H1 (cell line): Measurements from ENCODE around the gene P3H3. TPM values are rescaled to one million over a fixed set of nuclear protein-coding genes. Genes with fewer than 3 reads are reported as not detected.
A peak's percentile ranks its signal among the peaks of the same experiment; 100 is the strongest.

Experiments used
- CTCF ChIA-PET: fragments of 300-600 bp; sonication (Branson Sonifier 250); formaldehyde crosslinking; loops from one replicate; lab custom pipeline; 2021; ENCODE audit not compliant: partially characterized antibody; lab: Charles Lee
- POLR2A ChIA-PET: fragments of 300-600 bp; sonication (Branson Sonifier 250); formaldehyde crosslinking; loops from one replicate; lab custom pipeline; 2021; ENCODE audit warnings: inconsistent platforms; ENCODE audit not compliant: partially characterized antibody; lab: Charles Lee
- DNase-seq, 2 experiments: peaks; one replicate each; pipeline versions ENCODE4 v3.0.0 to v3.0.0-alpha.2; 2010 to 2022; ENCODE audit warnings: low spot score in 2 of 2, low read depth in 1 of 2, mixed read lengths in 1 of 2
- FAIRE-seq: peaks from 2 replicates; lab custom pipeline; 2011; peaks lifted over from hg19 to GRCh38; lab: Jason Lieb, UNC
- H2AFZ ChIP-seq: 2 replicates; pipeline ENCODE4 v1.8.1; 2012; ENCODE audit warnings: low read length, inconsistent platforms
- H2AK5ac ChIP-seq: 2 replicates; pipeline ENCODE4 v1.6.1; 2013; ENCODE audit warnings: low read depth, low read length
- H2BK120ac ChIP-seq: replicated peaks from 2 replicates; pipeline ENCODE3; 2013; ENCODE audit warnings: low read depth, low read length, inconsistent platforms
- H2BK12ac ChIP-seq: 2 replicates; pipeline ENCODE4 v1.6.1; 2013; ENCODE audit warnings: low read depth, low read length
- H2BK15ac ChIP-seq: 2 replicates; pipeline ENCODE4 v1.6.1; 2013; ENCODE audit warnings: low read length
- H2BK20ac ChIP-seq: 2 replicates; pipeline ENCODE4 v1.6.1; 2013; ENCODE audit warnings: low read length
- H2BK5ac ChIP-seq: 2 replicates; pipeline ENCODE4 v1.6.1; 2013; ENCODE audit warnings: low read depth, low read length
- H3K14ac ChIP-seq: 2 replicates; pipeline ENCODE4 v1.6.1; 2013; ENCODE audit warnings: inconsistent platforms; ENCODE audit not compliant: insufficient read length
- H3K18ac ChIP-seq: 2 replicates; pipeline ENCODE4 v1.6.1; 2013; ENCODE audit warnings: low read length; ENCODE audit errors: extremely low read depth
- H3K23ac ChIP-seq: 2 replicates; pipeline ENCODE4 v1.6.1; 2013; ENCODE audit warnings: inconsistent platforms; ENCODE audit not compliant: insufficient read length
- H3K23me2 ChIP-seq: 2 replicates; pipeline ENCODE4 v1.6.1; 2013; ENCODE audit warnings: low read depth, low read length
- H3K27ac ChIP-seq: 2 replicates; pipeline ENCODE4 v1.6.1; 2011; ENCODE audit warnings: low read depth, low read length, inconsistent platforms
- H3K27me3 ChIP-seq, 4 experiments: replicated peaks in 1 of 4; 1 replicate in 1 of 4; 2 replicates in 3 of 4; pipeline versions ENCODE4 v1.6.1 to v1.8.1; 2011 to 2013; ENCODE audit warnings: low read length in 3 of 4, mild to moderate bottlenecking in 3 of 4, inconsistent platforms in 2 of 4, mixed read lengths in 2 of 4, moderate library complexity in 1 of 4; ENCODE audit not compliant: control insufficient read depth in 3 of 4, insufficient read depth in 3 of 4; ENCODE audit errors: extremely low read depth in 1 of 4
- H3K36me3 ChIP-seq, 4 experiments: 2 replicates each; pipeline versions ENCODE4 v1.6.1 to v1.8.1; 2011 to 2013; ENCODE audit warnings: mild to moderate bottlenecking in 4 of 4, low read length in 3 of 4, moderate library complexity in 2 of 4, control low read depth in 1 of 4, inconsistent platforms in 1 of 4; ENCODE audit not compliant: insufficient read depth in 4 of 4, control insufficient read depth in 2 of 4
- H3K4ac ChIP-seq: replicated peaks from 2 replicates; pipeline ENCODE3; 2013; ENCODE audit warnings: low read length, low read depth, mixed read lengths, inconsistent platforms; ENCODE audit not compliant: insufficient read length
- H3K4me1 ChIP-seq, 4 experiments: replicated peaks in 1 of 4; 1 replicate in 1 of 4; 2 replicates in 3 of 4; pipeline versions ENCODE4 v1.6.1 to v1.8.1; 2011 to 2013; ENCODE audit warnings: low read length in 3 of 4, inconsistent platforms in 2 of 4, mixed read lengths in 1 of 4; ENCODE audit not compliant: insufficient read depth in 4 of 4, control insufficient read depth in 3 of 4
- H3K4me2 ChIP-seq, 2 experiments: 2 replicates each; pipeline versions ENCODE4 v1.6.1 to v1.8.1; 2011 to 2013; ENCODE audit warnings: low read depth in 2 of 2, low read length in 2 of 2, control low read depth in 1 of 2, inconsistent platforms in 1 of 2, mild to moderate bottlenecking in 1 of 2; ENCODE audit not compliant: insufficient read depth in 1 of 2
- H3K4me3 ChIP-seq, 4 experiments: fragments of 200-600, 300-600 bp in 1 of 4; sonication (generic), shearing (Covaris generic), sonication (Bioruptor Twin) in 1 of 4; 2 replicates each; pipeline versions ENCODE4 v1.5.1 to v1.8.1; 2011 to 2016; ENCODE audit warnings: low read length in 4 of 4, low read depth in 3 of 4, control low read depth in 2 of 4, inconsistent platforms in 2 of 4, mild to moderate bottlenecking in 2 of 4, mixed read lengths in 1 of 4, moderate library complexity in 1 of 4; ENCODE audit not compliant: insufficient read depth in 2 of 4; ENCODE audit errors: extremely low read depth in 1 of 4
- H3K56ac ChIP-seq: replicated peaks from 2 replicates; pipeline ENCODE3; 2013; ENCODE audit warnings: low read depth, mild to moderate bottlenecking, mixed read lengths, low read length, inconsistent platforms; ENCODE audit not compliant: insufficient read length
- H3K79me1 ChIP-seq: 2 replicates; pipeline ENCODE4 v1.6.1; 2013; ENCODE audit warnings: low read depth, low read length, control low read depth
- H3K79me2 ChIP-seq, 2 experiments: 2 replicates each; pipeline versions ENCODE4 v1.6.1 to v1.8.1; 2012 to 2013; ENCODE audit warnings: low read length in 2 of 2, mild to moderate bottlenecking in 2 of 2, inconsistent platforms in 1 of 2; ENCODE audit not compliant: insufficient read depth in 2 of 2, control insufficient read depth in 1 of 2
- H3K9ac ChIP-seq, 4 experiments: replicated peaks in 1 of 4; 1 replicate in 1 of 4; 2 replicates in 3 of 4; pipeline versions ENCODE4 v1.6.1 to v1.8.1; 2011 to 2013; ENCODE audit warnings: low read depth in 3 of 4, low read length in 3 of 4, control low read depth in 2 of 4, mild to moderate bottlenecking in 2 of 4, moderate library complexity in 2 of 4, inconsistent platforms in 1 of 4; ENCODE audit errors: extremely low read depth in 1 of 4
- H3K9me3 ChIP-seq, 2 experiments: 2 replicates each; pipeline versions ENCODE4 v1.6.1 to v1.8.1; 2012 to 2013; ENCODE audit warnings: mild to moderate bottlenecking in 2 of 2, moderate library complexity in 2 of 2, control low read depth in 1 of 2, inconsistent platforms in 1 of 2, low read depth in 1 of 2, low read length in 1 of 2, mixed read lengths in 1 of 2; ENCODE audit not compliant: insufficient read depth in 2 of 2
- H4K20me1 ChIP-seq, 2 experiments: replicated peaks in 1 of 2; 2 replicates each; pipeline versions ENCODE3 to v1.8.1; 2011 to 2013; ENCODE audit warnings: inconsistent platforms in 2 of 2, low read length in 2 of 2, mild to moderate bottlenecking in 1 of 2; ENCODE audit not compliant: insufficient read depth in 2 of 2, control insufficient read depth in 1 of 2
- H4K5ac ChIP-seq: 2 replicates; pipeline ENCODE4 v1.6.1; 2013; ENCODE audit warnings: low read length, low read depth, mixed read lengths, inconsistent platforms; ENCODE audit not compliant: insufficient read length
- H4K8ac ChIP-seq: 2 replicates; pipeline ENCODE4 v1.8.0; 2013; ENCODE audit warnings: mild to moderate bottlenecking, moderate library complexity, low read length, inconsistent platforms; ENCODE audit not compliant: insufficient read depth; ENCODE audit errors: extremely low read depth
- H4K91ac ChIP-seq: replicated peaks from 2 replicates; pipeline ENCODE3; 2013; ENCODE audit warnings: low read length, mixed read lengths, inconsistent platforms; ENCODE audit not compliant: insufficient read length
- ASH2L ChIP-seq: fragments of 200-600, 300-600 bp; sonication (generic); IDR thresholded peaks from one replicate; pipeline ENCODE4 v1.7.1; 2017; ENCODE audit warnings: low read length
- BACH1 ChIP-seq: IDR thresholded peaks from 2 replicates; pipeline ENCODE4 v1.6.1; 2012; ENCODE audit warnings: low read length, improper control_type of control experiment
- CBX5 ChIP-seq: fragments of 300-800, 300-1000 bp; sonication (generic); IDR thresholded peaks from 2 replicates; pipeline ENCODE4 v1.7.1; 2016; ENCODE audit warnings: antibody characterized with exemption, low read length, low read depth
- CBX8 ChIP-seq: fragments of 300-800, 300-1000 bp; sonication (generic); IDR thresholded peaks from 2 replicates; pipeline ENCODE4 v1.7.1; 2016; ENCODE audit warnings: low read depth, low read length, borderline replicate concordance
- CHD1 ChIP-seq: IDR thresholded peaks from 2 replicates; pipeline ENCODE4 v1.6.1; 2012; ENCODE audit warnings: low read depth, low read length, improper control_type of control experiment
- NANOG ChIP-seq: IDR thresholded peaks from 2 replicates; pipeline ENCODE4 v1.6.1; 2011; ENCODE audit warnings: low read length, low read depth, mild to moderate bottlenecking, inconsistent platforms; ENCODE audit not compliant: insufficient read depth, poor library complexity, severe bottlenecking
- NRF1 ChIP-seq: IDR thresholded peaks from 2 replicates; pipeline ENCODE4 v1.6.1; 2011; ENCODE audit warnings: mild to moderate bottlenecking, low read depth, low read length, improper control_type of control experiment
- POLR2AphosphoS5 ChIP-seq: IDR thresholded peaks from 2 replicates; pipeline ENCODE4 v1.6.1; 2011; ENCODE audit warnings: low read depth, low read length
- RFX5 ChIP-seq: IDR thresholded peaks from 2 replicates; pipeline ENCODE4 v1.6.1; 2011; ENCODE audit warnings: low read depth, low read length, improper control_type of control experiment, borderline replicate concordance
- SP4 ChIP-seq: IDR thresholded peaks from 2 replicates; pipeline ENCODE4 v1.6.1; 2012; ENCODE audit warnings: low read length, inconsistent platforms
- SRF ChIP-seq: IDR thresholded peaks from 2 replicates; pipeline ENCODE4 v1.6.1; 2011; ENCODE audit warnings: mild to moderate bottlenecking, low read depth, low read length, moderate library complexity
- SUZ12 ChIP-seq: fragments of 200-600 bp; sonication (generic); IDR thresholded peaks from 2 replicates; pipeline ENCODE4 v1.6.1; 2012; ENCODE audit warnings: mild to moderate bottlenecking, inconsistent platforms, low read length, moderate library complexity, mixed read lengths
- WGBS, 2 experiments: shearing (Covaris generic) in 1 of 2; methylation state at CpG; one replicate each; pipeline versions ENCODE4 v1.1.6 to v1.1.7; 2013 to 2015; ENCODE audit warnings: low lambda C conversion rate in 2 of 2, mixed read lengths in 2 of 2, inconsistent platforms in 1 of 2, low coverage in 1 of 2, missing lambda C conversion rate in 1 of 2; ENCODE audit not compliant: insufficient replicate concordance in 2 of 2, insufficient coverage in 1 of 2, insufficient read length in 1 of 2; ENCODE audit errors: extremely low coverage in 1 of 2, missing lambda C conversion rate in 1 of 2; 5-methylcytosine and 5-hydroxymethylcytosine counted together
- polyA plus RNA-seq, 7 experiments: library from polyadenylated mRNA; depleted of rRNA in 3 of 7; stranded (reverse) in 5 of 7; unstranded in 2 of 7; fragments of >200 nt in 5 of 7; fragments of 200-250 nt in 2 of 7; gene quantifications; 1 replicate in 5 of 7; 2 replicates in 1 of 7; 4 replicates in 1 of 7; pipeline versions ENCODE4 v1.2.1 to v1.2.3, GENCODE V29; 2011 to 2013; ENCODE audit warnings: missing spikeins in 2 of 7, mixed read lengths in 2 of 7
- total RNA-seq: library from RNA; stranded (reverse); fragmentation: NEBNext Ultra II Directional; extraction: Animal tissue kit (Norgen Biotek cat#: 25700); gene quantifications from 2 replicates; pipeline ENCODE4 v1.2.1, GENCODE V29; 2021
- TF ChIP-seq, protein P1 (sequence below): IDR thresholded peaks from 2 replicates; pipeline ENCODE4 v1.6.1; 2012; ENCODE audit warnings: inconsistent platforms

P3H3 gene
- total and polyA plus RNA-seq, 2 of the 8 experiments (the other 6 are each of a cell fraction or from before 2014, with no cell fraction given) = 22.9 to 43.5 TPM

DNA sequence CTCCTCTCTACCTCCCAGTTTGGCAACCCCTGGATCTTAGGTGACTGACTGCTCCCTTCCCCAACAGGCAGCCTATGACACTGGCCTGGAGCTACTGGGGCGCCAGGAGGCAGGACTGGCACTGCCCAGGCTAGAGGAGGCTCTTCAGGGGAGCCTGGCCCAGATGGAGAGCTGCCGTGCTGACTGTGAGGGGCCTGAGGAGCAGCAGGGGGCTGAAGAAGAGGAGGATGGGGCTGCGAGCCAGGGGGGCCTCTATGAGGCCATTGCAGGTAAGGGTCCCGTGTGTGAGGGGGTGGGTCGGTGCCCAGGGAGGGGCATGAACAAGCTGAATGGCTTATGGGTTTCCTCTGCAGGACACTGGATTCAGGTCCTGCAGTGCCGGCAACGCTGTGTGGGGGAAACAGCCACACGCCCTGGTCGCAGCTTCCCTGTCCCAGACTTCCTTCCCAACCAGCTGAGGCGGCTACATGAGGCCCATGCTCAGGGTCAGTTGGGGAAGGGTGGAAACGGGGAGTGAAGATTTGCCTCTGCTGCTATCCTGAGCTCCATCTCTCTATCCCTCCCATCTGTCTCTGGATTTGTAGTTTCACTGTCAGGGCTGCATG, 2.2 kb downstream of the P3H3 start:
- H3K9me3 ChIP-seq = no peaks in the 10 kb centered on the region
- H3K4me2 ChIP-seq = peak overlapping the region; percentile 77 to 99; a peak in 3 of 4 replicates
- H3K23ac ChIP-seq = no peak overlapping the region
- 88% methylated on average over 9 of the region's 11 CpGs; no CpG with 5 or more reads in 1 of the 2 experiments for WGBS, 2 experiments
- H2BK12ac ChIP-seq = no peak overlapping the region
- H4K91ac ChIP-seq = no peak overlapping the region
- POLR2A ChIA-PET = interaction anchor here (1.1 to 27.1 kb wide), 12 partner anchors 9 to 228 kb away, joined by 3 to 388 read pairs (median 8); partner anchors contain the start of genes CDCA3, GNB3, GPR162 and LAG3
- H3K79me2 ChIP-seq = peaks cover 0 to 9% of the 10 kb centered on the region in 2 experiments; a peak in 1 of 4 replicates
- H3K27me3 ChIP-seq = no peaks in the 10 kb centered on the region; a peak in 2 of 7 replicates
- H3K18ac ChIP-seq = no peak overlapping the region
- FAIRE-seq (no peak), DNase-seq (no peak)
- no peak overlapping the region for H2BK120ac ChIP-seq
- no peak overlapping the region for H2AK5ac ChIP-seq
- no peak overlapping the region for H3K56ac ChIP-seq
- H3K4me3 ChIP-seq = peak overlapping the region in 1 of 4 experiments; percentile 89; a peak in 1 of 8 replicates
- H2BK5ac ChIP-seq = peak overlapping the region; percentile 69; the same call in 1 of the 2 replicates
- no peak overlapping the region for H2AFZ ChIP-seq
- CTCF ChIA-PET = interaction anchor here (1.2 to 23.7 kb wide), 5 partner anchors 11 to 222 kb away, joined by 3 to 532 read pairs (median 292); partner anchors contain the start of genes CD4, CDCA3, GNB3 and LAG3
- no peak overlapping the region for H2BK15ac ChIP-seq
- H2BK20ac ChIP-seq = no peak overlapping the region
- peaks cover 16 to 33% (median 30%) of the 10 kb centered on the region in 4 experiments for H3K36me3 ChIP-seq
- no peak overlapping the region; a peak in 1 of 7 replicates for H3K9ac ChIP-seq
- H4K8ac ChIP-seq = 0 out of 2 replicates have a peak overlapping the region, but pooled peaks have one; percentile 32
- peaks cover 10% of the 10 kb centered on the region for H3K23me2 ChIP-seq
- peaks cover 4 to 19% (median 14%) of the 10 kb centered on the region in 4 experiments for H3K4me1 ChIP-seq
- H3K14ac ChIP-seq = no peak overlapping the region
- H4K5ac ChIP-seq = no peak overlapping the region
- H4K20me1 ChIP-seq = peaks cover 0 to 4% of the 10 kb centered on the region in 2 experiments
- H3K79me1 ChIP-seq = peaks cover 4% of the 10 kb centered on the region
- no peak overlapping the region for H3K4ac ChIP-seq
- H3K27ac ChIP-seq = no peak overlapping the region
- no peak for TF ChIP-seq NRF1
- no peak for TF ChIP-seq BACH1
- TF ChIP-seq ASH2L = no peak
- TF ChIP-seq, protein P1, sequence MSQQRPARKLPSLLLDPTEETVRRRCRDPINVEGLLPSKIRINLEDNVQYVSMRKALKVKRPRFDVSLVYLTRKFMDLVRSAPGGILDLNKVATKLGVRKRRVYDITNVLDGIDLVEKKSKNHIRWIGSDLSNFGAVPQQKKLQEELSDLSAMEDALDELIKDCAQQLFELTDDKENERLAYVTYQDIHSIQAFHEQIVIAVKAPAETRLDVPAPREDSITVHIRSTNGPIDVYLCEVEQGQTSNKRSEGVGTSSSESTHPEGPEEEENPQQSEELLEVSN = no peak
- TF ChIP-seq NANOG = no peak
- TF ChIP-seq SP4 = no peak
- no peak for TF ChIP-seq CBX8
- TF ChIP-seq CHD1 = no peak
- no peak for TF ChIP-seq CBX5
- TF ChIP-seq RFX5 = no peak
- no peak for TF ChIP-seq POLR2AphosphoS5
- no peak for TF ChIP-seq SUZ12
- no peak for TF ChIP-seq SRF
